H9 (cell line): ENCODE measurements around the gene ORAI2. TPM values are rescaled to one million over a fixed set of nuclear protein-coding genes. Genes with fewer than 3 reads are reported as not detected.

Source experiments
- DNase-seq: peaks from one replicate; pipeline ENCODE4 v3.0.0-alpha.2; 2017
- H2AFZ ChIP-seq: one replicate; pipeline ENCODE4 v1.6.1; 2013; ENCODE audit warnings: mild to moderate bottlenecking, low read length, control low read depth, moderate library complexity
- H2AK5ac ChIP-seq: 2 replicates; pipeline ENCODE4 v1.6.1; 2013; ENCODE audit warnings: low read length, control low read depth, mixed read lengths; ENCODE audit not compliant: insufficient read length
- H2BK120ac ChIP-seq: one replicate; pipeline ENCODE4 v1.6.1; 2013; ENCODE audit warnings: low read depth, mild to moderate bottlenecking, low read length, control low read depth, inconsistent platforms; ENCODE audit not compliant: poor library complexity, severe bottlenecking
- H2BK12ac ChIP-seq: 2 replicates; pipeline ENCODE4 v1.6.1; 2013; ENCODE audit warnings: low read length, control low read depth, mixed read lengths, low read depth; ENCODE audit not compliant: insufficient read length
- H2BK15ac ChIP-seq: 2 replicates; pipeline ENCODE4 v1.6.1; 2013; ENCODE audit warnings: low read depth, low read length, control low read depth
- H2BK20ac ChIP-seq: one replicate; pipeline ENCODE4 v1.6.1; 2013; ENCODE audit warnings: low read depth, mild to moderate bottlenecking, low read length, control low read depth, inconsistent platforms; ENCODE audit not compliant: poor library complexity, severe bottlenecking
- H2BK5ac ChIP-seq: 2 replicates; pipeline ENCODE4 v1.6.1; 2013; ENCODE audit warnings: low read length, control low read depth, mixed read lengths; ENCODE audit not compliant: insufficient read length
- H3K14ac ChIP-seq: 2 replicates; pipeline ENCODE4 v1.6.1; 2013; ENCODE audit warnings: low read length, control low read depth; ENCODE audit not compliant: insufficient read depth
- H3K18ac ChIP-seq: 2 replicates; pipeline ENCODE4 v1.6.1; 2013; ENCODE audit warnings: low read depth, mild to moderate bottlenecking, mixed read lengths, low read length, control low read depth; ENCODE audit not compliant: insufficient read length
- H3K23ac ChIP-seq: 2 replicates; pipeline ENCODE4 v1.6.1; 2013; ENCODE audit warnings: low read length, control low read depth, mixed read lengths, low read depth; ENCODE audit not compliant: insufficient read length
- H3K23me2 ChIP-seq: 2 replicates; pipeline ENCODE4 v1.6.1; 2013; ENCODE audit warnings: low read depth, mild to moderate bottlenecking, mixed read lengths, low read length, control low read depth; ENCODE audit not compliant: insufficient read length, poor library complexity, severe bottlenecking
- H3K27ac ChIP-seq: 2 replicates; pipeline ENCODE4 v1.5.1; 2013; ENCODE audit warnings: low read length, control low read depth, mixed read lengths, low read depth; ENCODE audit not compliant: insufficient read length
- H3K27me3 ChIP-seq: 2 replicates; pipeline ENCODE4 v1.6.1; 2013; ENCODE audit warnings: low read length, control low read depth, inconsistent platforms; ENCODE audit not compliant: insufficient read depth
- H3K4ac ChIP-seq: 2 replicates; pipeline ENCODE4 v1.6.1; 2013; ENCODE audit warnings: low read depth, mild to moderate bottlenecking, control low read depth, inconsistent platforms, low read length, moderate library complexity
- H3K4me1 ChIP-seq: 2 replicates; pipeline ENCODE4 v1.6.1; 2013; ENCODE audit warnings: low read length, control low read depth, inconsistent platforms; ENCODE audit not compliant: insufficient read depth
- H3K4me2 ChIP-seq: 2 replicates; pipeline ENCODE4 v1.6.1; 2013; ENCODE audit warnings: low read length, control low read depth, mixed read lengths; ENCODE audit not compliant: insufficient read length, insufficient read depth
- H3K56ac ChIP-seq: 2 replicates; pipeline ENCODE4 v1.6.1; 2013; ENCODE audit warnings: low read depth, mild to moderate bottlenecking, mixed read lengths, low read length, control low read depth; ENCODE audit not compliant: insufficient read length
- H3K79me1 ChIP-seq: 2 replicates; pipeline ENCODE4 v1.6.1; 2013; ENCODE audit warnings: low read depth, mild to moderate bottlenecking, moderate library complexity, low read length, control low read depth, inconsistent platforms; ENCODE audit not compliant: insufficient read depth, poor library complexity, severe bottlenecking
- H3K79me2 ChIP-seq: 2 replicates; pipeline ENCODE4 v1.6.1; 2013; ENCODE audit warnings: low read length, control low read depth, inconsistent platforms; ENCODE audit not compliant: insufficient read depth
- H3K9ac ChIP-seq: 2 replicates; pipeline ENCODE4 v1.6.1; 2013; ENCODE audit warnings: low read length, control low read depth, mixed read lengths; ENCODE audit not compliant: insufficient read length; ENCODE audit errors: extremely low read depth
- H3K9me3 ChIP-seq: one replicate; pipeline ENCODE4 v1.6.1; 2013; ENCODE audit warnings: low read depth, low read length, inconsistent platforms; ENCODE audit not compliant: control insufficient read depth
- H3T11ph ChIP-seq: one replicate; pipeline ENCODE4 v1.6.1; 2013; ENCODE audit warnings: mild to moderate bottlenecking, low read length, control low read depth, inconsistent platforms
- H4K20me1 ChIP-seq: one replicate; pipeline ENCODE4 v1.6.1; 2013; ENCODE audit not compliant: control insufficient read depth, insufficient read length, insufficient read depth
- H4K5ac ChIP-seq: 2 replicates; pipeline ENCODE4 v1.6.1; 2013; ENCODE audit warnings: low read depth, mild to moderate bottlenecking, mixed read lengths, low read length, control low read depth; ENCODE audit not compliant: insufficient read length
- H4K8ac ChIP-seq: replicated peaks from 2 replicates; pipeline ENCODE4 v1.6.1; 2013; ENCODE audit warnings: low read length, control low read depth, mixed read lengths, low read depth; ENCODE audit not compliant: insufficient read length
- H4K91ac ChIP-seq: 2 replicates; pipeline ENCODE4 v1.6.1; 2013; ENCODE audit warnings: low read depth, mild to moderate bottlenecking, moderate library complexity, mixed read lengths, low read length, control low read depth; ENCODE audit not compliant: insufficient read length
- H3K27ac Mint-ChIP-seq, 3 experiments: 2 replicates in 2 of 3; 3 replicates in 1 of 3; pipeline ENCODE4 v1.8.0; 2020 to 2021; ENCODE audit warnings: mixed read lengths in 3 of 3, mild to moderate bottlenecking in 1 of 3, moderate library complexity in 1 of 3
- H3K27me3 Mint-ChIP-seq: 2 replicates; pipeline ENCODE4 v1.8.0; 2021; ENCODE audit warnings: low read depth, mild to moderate bottlenecking, moderate library complexity, mixed read lengths
- H3K36me3 Mint-ChIP-seq, 3 experiments: 2 replicates in 2 of 3; 3 replicates in 1 of 3; pipeline ENCODE4 v1.8.0; 2020 to 2021; ENCODE audit warnings: low read depth in 3 of 3, mixed read lengths in 3 of 3; ENCODE audit not compliant: insufficient read depth in 1 of 3
- H3K4me1 Mint-ChIP-seq, 2 experiments: 2 replicates each; pipeline ENCODE4 v1.8.0; 2020; ENCODE audit warnings: mixed read lengths in 2 of 2
- H3K4me3 Mint-ChIP-seq, 2 experiments: 2 replicates in 1 of 2; 3 replicates in 1 of 2; pipeline ENCODE4 v1.8.0; 2020 to 2021; ENCODE audit warnings: mild to moderate bottlenecking in 2 of 2, mixed read lengths in 2 of 2, moderate library complexity in 1 of 2
- H3K9me3 Mint-ChIP-seq, 2 experiments: 2 replicates in 1 of 2; 3 replicates in 1 of 2; pipeline ENCODE4 v1.8.0; 2020; ENCODE audit warnings: mild to moderate bottlenecking in 2 of 2, mixed read lengths in 2 of 2, moderate library complexity in 1 of 2
- CTCF ChIP-seq: fragments of 200-600 bp; sonication (generic); conservative IDR thresholded peaks from 3 replicates; pipeline ENCODE4 v1.8.0; 2021; ENCODE audit warnings: antibody characterized with exemption, mild to moderate bottlenecking
- WGBS: extraction: QIAGEN DNeasy Blood & Tissue Kit; methylation state at CpG from one replicate; pipeline ENCODE4 v1.1.7; 2013; ENCODE audit warnings: missing lambda C conversion rate, low lambda C conversion rate, mixed read lengths; ENCODE audit not compliant: insufficient read length; ENCODE audit errors: extremely low coverage; 5-methylcytosine and 5-hydroxymethylcytosine counted together
- total RNA-seq: library from RNA; stranded (reverse); gene quantifications from 2 replicates; pipeline ENCODE4 v1.2.1, GENCODE V29; 2021

ORAI2 gene
- total RNA-seq, 1 experiment from 2014 or later: 26.6 TPM

- no peaks in the 10 kb centered on the region for H4K20me1 ChIP-seq
- H4K5ac ChIP-seq: no peak overlapping the region
- Mint-ChIP-seq H3K27me3 (peaks cover 2% of the 10 kb centered on the region; the same call in 1 of the 2 replicates), H3K27ac (peak overlapping the region in 2 of 3 experiments; percentile 88 to 89; a peak in 4 of 7 replicates), H3K36me3 (peaks cover 10 to 33% (median 27%) of the 10 kb centered on the region in 3 experiments; a peak in 6 of 7 replicates), H3K9me3 (no peaks in the 10 kb centered on the region), H3K4me3 (peak overlapping the region; percentile 96 to 98), H3K4me1 (peaks cover 11 to 13% of the 10 kb centered on the region in 2 experiments; a peak in 3 of 4 replicates)
- no peaks in the 10 kb centered on the region for H3K79me2 ChIP-seq
- peaks cover 2% of the 10 kb centered on the region for H3K79me1 ChIP-seq
- H3K27me3 ChIP-seq: no peaks in the 10 kb centered on the region
- no peak overlapping the region for H2BK20ac ChIP-seq
- H2AK5ac ChIP-seq: no peak overlapping the region
- H3K9me3 ChIP-seq: no peaks in the 10 kb centered on the region
- H3K56ac ChIP-seq: no peak overlapping the region
- peak overlapping the region; percentile 66 for H3K4me2 ChIP-seq
- no peak overlapping the region for H4K91ac ChIP-seq
- no peak overlapping the region for H3K27ac ChIP-seq
- H3K4ac ChIP-seq: no peak overlapping the region
- no peak overlapping the region for H3T11ph ChIP-seq
- H3K4me1 ChIP-seq: no peaks in the 10 kb centered on the region
- H2AFZ ChIP-seq: no peak overlapping the region
- H2BK5ac ChIP-seq: no peak overlapping the region
- no peak overlapping the region for H3K23ac ChIP-seq
- peaks cover 6% of the 10 kb centered on the region for H3K23me2 ChIP-seq
- H3K9ac ChIP-seq: peak overlapping the region; percentile 81
- DNase-seq: peak; percentile 30
- H2BK120ac ChIP-seq: no peak overlapping the region
- 0 out of 2 replicates have a peak overlapping the region, but pooled peaks have one; percentile 6 for H3K14ac ChIP-seq
- H3K18ac ChIP-seq: no peak overlapping the region
- H2BK12ac ChIP-seq: no peak overlapping the region
- WGBS: no CpG with 5 or more reads among the region's 24 CpGs
- no peak overlapping the region for H2BK15ac ChIP-seq
- no peak overlapping the region for H4K8ac ChIP-seq
- TF ChIP-seq CTCF: no peak
These were observed 30.6 kb downstream of the ORAI2 start for GRCh38 chr7:102463841-102464576.
